ENCODE data around the gene TRPV6. TPM values are rescaled to one million over a fixed set of nuclear protein-coding genes. Genes with fewer than 3 reads are reported as not detected.

The TRPV6 gene
- total RNA-seq, 1 donor from 2014 or later: not detected

DNA sequence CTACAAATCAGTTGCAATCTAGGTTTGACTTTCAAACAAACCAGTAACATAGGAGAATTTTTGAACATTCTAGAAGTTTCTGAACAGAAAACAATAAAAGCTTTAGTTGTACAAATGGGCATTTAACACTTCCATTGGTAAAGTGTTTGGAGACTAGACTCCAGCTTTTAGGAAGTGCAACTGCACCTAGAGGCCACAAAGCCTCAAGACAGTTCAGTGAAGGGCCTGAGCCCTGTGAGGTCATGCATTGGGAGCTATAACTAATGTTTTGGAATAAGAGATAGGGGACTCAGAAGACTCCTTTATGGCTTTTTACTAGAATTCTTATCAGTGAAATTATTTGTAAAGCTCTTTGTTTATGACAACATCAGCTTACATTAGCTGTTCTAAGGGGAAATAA, 33.6 kb downstream of the TRPV6 start:
- no peaks in the 10 kb centered on the region for H3K36me3 ChIP-seq
- Mint-ChIP-seq H3K9me3 (no peaks in the 10 kb centered on the region), H3K4me1 (peaks cover 3% of the 10 kb centered on the region), H3K27me3 (ENCODE audit: insufficient read depth, low read depth) (peaks cover 25% of the 10 kb centered on the region), H3K27ac (no peak overlapping the region), H3K4me3 (no peak overlapping the region), H3K36me3 (no peaks in the 10 kb centered on the region)
- H2AFZ ChIP-seq (replicated peaks): no peak overlapping the region
- H3K27me3 ChIP-seq: peaks cover 14% of the 10 kb centered on the region
- TF ChIP-seq EZH2 (IDR thresholded peaks at IDR 0.05) (no peak), CTCF (IDR thresholded peaks at IDR 0.05) (no peak), EZH2phosphoT487 (IDR thresholded peaks at IDR 0.05) (no peak)
- H3K9ac ChIP-seq: no peak overlapping the region
- H3F3A ChIP-seq (ENCODE audit: low read depth): no peaks in the 10 kb centered on the region
- no peaks in the 10 kb centered on the region for H3K79me2 ChIP-seq (ENCODE audit: low read depth)
- H4K20me1 ChIP-seq (ENCODE audit: low read depth): no peaks in the 10 kb centered on the region
- DNase-seq (ENCODE audit: low spot score): no peak
- H3K4me3 ChIP-seq: no peak overlapping the region
- H3K4me2 ChIP-seq: no peak overlapping the region
- peaks cover 4% of the 10 kb centered on the region for H3K4me1 ChIP-seq
- no peaks in the 10 kb centered on the region for H3K9me3 ChIP-seq (ENCODE audit: low read depth)
- H3K27ac ChIP-seq: no peak overlapping the region

DNA sequence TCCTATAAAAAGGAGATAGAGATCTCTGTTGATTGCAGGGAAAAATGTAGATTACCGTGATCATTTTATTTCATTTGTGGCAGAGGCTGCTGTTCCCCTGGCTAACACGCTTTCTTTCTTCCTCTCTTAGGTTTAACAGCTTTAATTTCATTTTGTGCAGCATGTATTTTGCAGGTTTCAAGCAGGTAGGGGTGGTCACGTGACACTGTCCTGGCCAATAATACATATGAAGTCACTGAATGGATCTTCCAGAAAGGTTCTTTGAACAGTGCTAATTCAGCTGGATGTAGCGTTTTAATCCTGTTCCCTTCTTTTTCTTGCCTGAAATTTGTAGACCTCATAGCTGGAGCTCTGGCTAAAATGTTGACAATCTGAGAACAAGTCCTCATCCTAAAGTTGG, 34.3 kb downstream of the TRPV6 start:
- no peak for TF ChIP-seq CTCF (IDR thresholded peaks at IDR 0.05)
- no peak for TF ChIP-seq EZH2phosphoT487 (IDR thresholded peaks at IDR 0.05)
- no peak for TF ChIP-seq EZH2 (IDR thresholded peaks at IDR 0.05)
- H3K36me3 Mint-ChIP-seq: no peaks in the 10 kb centered on the region
- H3K27ac Mint-ChIP-seq: no peak overlapping the region
- no peak overlapping the region for H3K4me3 Mint-ChIP-seq
- Histone ChIP-seq H3K36me3 (no peaks in the 10 kb centered on the region), H3K9me3 (ENCODE audit: low read depth) (no peaks in the 10 kb centered on the region), H3K9ac (no peak overlapping the region), H2AFZ (replicated peaks) (no peak overlapping the region), H3F3A (ENCODE audit: low read depth) (no peaks in the 10 kb centered on the region), H3K4me2 (no peak overlapping the region), H3K4me1 (peaks cover 4% of the 10 kb centered on the region), H3K4me3 (no peak overlapping the region), H3K27ac (no peak overlapping the region), H3K79me2 (ENCODE audit: low read depth) (no peaks in the 10 kb centered on the region), H4K20me1 (ENCODE audit: low read depth) (no peaks in the 10 kb centered on the region), H3K27me3 (peaks cover 14% of the 10 kb centered on the region)
- no peaks in the 10 kb centered on the region for H3K9me3 Mint-ChIP-seq
- DNase-seq (ENCODE audit: low spot score): no peak
- peaks cover 3% of the 10 kb centered on the region for H3K4me1 Mint-ChIP-seq
- peaks cover 21% of the 10 kb centered on the region for H3K27me3 Mint-ChIP-seq (ENCODE audit: insufficient read depth, low read depth)

DNA sequence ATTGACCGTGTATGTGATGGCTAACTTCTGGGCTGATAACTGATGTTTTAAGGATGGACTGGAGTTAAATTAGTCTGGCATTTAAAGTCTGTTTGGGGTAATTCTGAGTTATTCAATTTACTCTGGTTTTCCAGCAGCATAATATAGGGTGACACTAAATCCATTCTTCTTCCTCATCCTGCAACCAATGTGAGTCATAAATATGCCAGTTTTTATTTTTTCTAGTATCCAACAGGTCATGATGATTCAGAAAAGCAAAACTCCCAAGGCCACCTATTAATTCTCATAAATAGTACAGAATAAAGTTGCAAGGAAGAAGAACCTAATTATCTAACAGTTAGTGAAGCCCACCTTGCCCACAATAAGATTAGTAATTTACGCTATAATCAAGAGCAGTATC, 38.2 kb downstream of the TRPV6 start:
- H3F3A ChIP-seq (ENCODE audit: low read depth): no peaks in the 10 kb centered on the region
- no peak overlapping the region for H3K4me3 Mint-ChIP-seq

More for the DNA sequence above, 38.2 kb downstream of the TRPV6 start:
- DNase-seq (ENCODE audit: low spot score): no peak
- no peaks in the 10 kb centered on the region for H3K36me3 ChIP-seq
- H3K9me3 ChIP-seq (ENCODE audit: low read depth): no peaks in the 10 kb centered on the region
- no peak overlapping the region for H3K9ac ChIP-seq
- no peaks in the 10 kb centered on the region for H3K79me2 ChIP-seq (ENCODE audit: low read depth)
- no peak for TF ChIP-seq EZH2phosphoT487 (IDR thresholded peaks at IDR 0.05)
- no peak for TF ChIP-seq CTCF (IDR thresholded peaks at IDR 0.05)
- no peak for TF ChIP-seq EZH2 (IDR thresholded peaks at IDR 0.05)
- H3K4me1 ChIP-seq: no peaks in the 10 kb centered on the region
- Mint-ChIP-seq H3K4me1 (no peaks in the 10 kb centered on the region), H3K9me3 (no peaks in the 10 kb centered on the region), H3K36me3 (no peaks in the 10 kb centered on the region), H3K27ac (no peak overlapping the region), H3K27me3 (ENCODE audit: insufficient read depth, low read depth) (peaks cover 4% of the 10 kb centered on the region)
- no peak overlapping the region for H3K4me2 ChIP-seq
- no peak overlapping the region for H3K27ac ChIP-seq
- H3K4me3 ChIP-seq: no peak overlapping the region
- H4K20me1 ChIP-seq (ENCODE audit: low read depth): no peaks in the 10 kb centered on the region
- no peak overlapping the region for H2AFZ ChIP-seq (replicated peaks)
- no peaks in the 10 kb centered on the region for H3K27me3 ChIP-seq
